HEK293T (cell line): Measurements from ENCODE around the gene GAS2L2.

Source experiments
- CTCF ChIA-PET: fragments of 350-600 bp; formaldehyde crosslinking; extraction: SDS; loops from one replicate; lab custom pipeline; 2021; ENCODE audit warnings: antibody characterized with exemption, inconsistent platforms; lab: Yijun Ruan, JAX
- POLR2A ChIA-PET: fragments of 350-600 bp; formaldehyde crosslinking; extraction: SDS; loops from one replicate; lab custom pipeline; 2020; ENCODE audit warnings: antibody characterized with exemption, inconsistent platforms; lab: Yijun Ruan, JAX
- DNase-seq: peaks from one replicate; pipeline ENCODE4 v3.0.0; 2012; ENCODE audit warnings: mixed read lengths; ENCODE audit errors: extremely low spot score
- ARNT ChIP-seq: fragments of 450-650 bp; IDR thresholded peaks from 2 replicates; pipeline ENCODE4 v1.6.1; 2017; ENCODE audit warnings: mild to moderate bottlenecking
- BHLHE40 ChIP-seq: fragments of 450-650 bp; IDR thresholded peaks from 2 replicates; pipeline ENCODE4 v1.6.1; 2016; ENCODE audit warnings: mild to moderate bottlenecking, moderate library complexity, borderline replicate concordance
- CTBP1 ChIP-seq: fragments of 450-650 bp; IDR thresholded peaks from 2 replicates; pipeline ENCODE4 v1.6.1; 2016; ENCODE audit warnings: borderline replicate concordance
- ELF4 ChIP-seq: fragments of 450-650 bp; IDR thresholded peaks from 2 replicates; pipeline ENCODE4 v1.6.1; 2017; ENCODE audit warnings: antibody characterized with exemption
- FOXA1 ChIP-seq: fragments of 450-650 bp; IDR thresholded peaks from 2 replicates; pipeline ENCODE4 v1.6.1; 2016; ENCODE audit warnings: mild to moderate bottlenecking
- FOXK2 ChIP-seq: fragments of 450-650 bp; IDR thresholded peaks from 2 replicates; pipeline ENCODE4 v1.6.1; 2016; ENCODE audit warnings: mild to moderate bottlenecking
- FOXM1 ChIP-seq: fragments of 450-650 bp; IDR thresholded peaks from 2 replicates; pipeline ENCODE4 v1.6.1; 2017; ENCODE audit warnings: mild to moderate bottlenecking, borderline replicate concordance
- HDGF ChIP-seq: fragments of 450-650 bp; IDR thresholded peaks from 2 replicates; pipeline ENCODE4 v1.6.1; 2017; ENCODE audit warnings: antibody characterized with exemption, borderline replicate concordance
- L3MBTL2 ChIP-seq: fragments of 450-650 bp; conservative IDR thresholded peaks from 2 replicates; pipeline ENCODE4 v1.6.1; 2016; ENCODE audit warnings: mild to moderate bottlenecking
- LEF1 ChIP-seq: fragments of 450-650 bp; IDR thresholded peaks from 2 replicates; pipeline ENCODE4 v1.6.1; 2017; ENCODE audit warnings: mild to moderate bottlenecking, borderline replicate concordance
- NFRKB ChIP-seq: fragments of 450-650 bp; IDR thresholded peaks from 2 replicates; pipeline ENCODE4 v1.6.1; 2016; ENCODE audit warnings: mild to moderate bottlenecking, moderate library complexity
- PKNOX1 ChIP-seq: fragments of 450-650 bp; IDR thresholded peaks from 2 replicates; pipeline ENCODE4 v1.6.1; 2016
- SP1 ChIP-seq: fragments of 450-650 bp; IDR thresholded peaks from 2 replicates; pipeline ENCODE4 v1.6.1; 2017
- SUZ12 ChIP-seq: fragments of 450-650 bp; IDR thresholded peaks from 2 replicates; pipeline ENCODE4 v1.6.1; 2016; ENCODE audit warnings: mild to moderate bottlenecking
- TARDBP ChIP-seq: fragments of 450-650 bp; IDR thresholded peaks from 2 replicates; pipeline ENCODE4 v1.6.1; 2016
- ZNF384 ChIP-seq: fragments of 450-650 bp; IDR thresholded peaks from 2 replicates; pipeline ENCODE4 v1.6.1; 2016

Gene GAS2L2

DNA sequence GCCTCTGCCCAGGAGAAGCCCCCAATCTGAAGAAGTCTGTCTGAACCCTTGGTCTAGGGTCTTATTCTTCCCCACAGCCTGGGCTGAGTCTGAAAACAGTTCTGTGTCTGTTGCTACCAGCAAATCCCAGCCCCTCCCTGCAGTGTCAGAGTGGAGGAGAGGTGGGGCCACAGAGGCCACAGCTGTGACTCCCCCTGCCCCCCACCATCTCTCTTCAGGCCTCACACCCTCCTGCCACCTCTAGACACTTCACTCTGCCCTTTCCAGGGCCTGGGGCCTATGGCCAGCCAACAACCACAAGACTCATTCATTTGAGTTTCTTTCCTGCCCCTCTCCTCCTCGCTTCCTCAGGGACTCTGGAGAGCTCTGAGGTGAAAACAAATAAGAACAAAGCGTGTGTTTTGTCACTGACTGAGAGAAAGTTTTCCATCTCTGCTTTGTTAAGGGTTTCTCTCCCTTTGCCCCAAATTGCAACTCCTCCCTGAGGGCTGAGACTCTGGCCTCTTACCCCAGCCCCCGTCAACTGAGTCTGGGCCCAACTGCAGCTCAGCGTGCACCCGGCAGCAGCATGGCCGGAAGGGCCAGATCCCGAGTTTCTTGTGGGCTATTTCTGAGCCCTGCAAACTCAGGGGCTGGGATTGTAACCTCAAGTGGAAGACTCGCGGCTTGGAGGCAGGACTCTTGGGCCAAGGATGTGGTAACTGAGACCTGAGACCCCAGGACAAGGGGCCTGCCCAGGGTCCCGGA, 20.8 kb upstream of the GAS2L2 start:
- TF ChIP-seq ZNF384 (no peak), CTBP1 (no peak), FOXA1 (no peak), ELF4 (no peak), LEF1 (no peak), L3MBTL2 (no peak), BHLHE40 (no peak), NFRKB (no peak), FOXK2 (no peak), HDGF (no peak), TARDBP (no peak), ARNT (no peak)
- DNase-seq: no peak
- CTCF ChIA-PET: interaction anchor here (0.7 to 1.0 kb wide), 2 partner anchors 9 to 10 kb away, joined by 3 to 6 read pairs; no protein-coding TSS in a partner anchor
- POLR2A ChIA-PET: interaction anchor here (0.8 kb wide), 1 partner anchor 35 kb away, joined by 4 read pairs; the partner anchor contains the start of gene TAF15

- POLR2A ChIA-PET: no interaction called here
- TF ChIP-seq ELF4 (no peak), FOXK2 (no peak), CTBP1 (no peak), LEF1 (no peak), HDGF (no peak), SUZ12 (no peak), FOXM1 (no peak), TARDBP (no peak), ARNT (no peak), PKNOX1 (no peak), FOXA1 (no peak), BHLHE40 (no peak), L3MBTL2 (no peak), SP1 (no peak), NFRKB (no peak), ZNF384 (no peak)
- CTCF ChIA-PET: no interaction called here
- no peak for DNase-seq
These were observed 20.1 kb upstream of the GAS2L2 start for GRCh38 chr17:35773129-35773528.

GRCh38 chr17:35769895-35770486, 17.0 kb upstream of the GAS2L2 start:
- CTCF ChIA-PET: interaction anchor here (0.6 to 1.7 kb wide), 4 partner anchors 12 to 28 kb away, joined by 3 to 7 read pairs (median 4); no protein-coding TSS in a partner anchor
- POLR2A ChIA-PET: interaction anchor here (2.2 kb wide), 1 partner anchor 39 kb away, joined by 11 read pairs; the partner anchor contains the start of gene TAF15
- TF ChIP-seq FOXK2: no peak
- TF ChIP-seq FOXM1: no peak
- no peak for TF ChIP-seq NFRKB
- no peak for TF ChIP-seq SUZ12
- TF ChIP-seq BHLHE40: no peak
- TF ChIP-seq SP1: no peak
- no peak for TF ChIP-seq HDGF
- no peak for TF ChIP-seq ELF4
- no peak for TF ChIP-seq CTBP1
- TF ChIP-seq L3MBTL2: no peak

DNA sequence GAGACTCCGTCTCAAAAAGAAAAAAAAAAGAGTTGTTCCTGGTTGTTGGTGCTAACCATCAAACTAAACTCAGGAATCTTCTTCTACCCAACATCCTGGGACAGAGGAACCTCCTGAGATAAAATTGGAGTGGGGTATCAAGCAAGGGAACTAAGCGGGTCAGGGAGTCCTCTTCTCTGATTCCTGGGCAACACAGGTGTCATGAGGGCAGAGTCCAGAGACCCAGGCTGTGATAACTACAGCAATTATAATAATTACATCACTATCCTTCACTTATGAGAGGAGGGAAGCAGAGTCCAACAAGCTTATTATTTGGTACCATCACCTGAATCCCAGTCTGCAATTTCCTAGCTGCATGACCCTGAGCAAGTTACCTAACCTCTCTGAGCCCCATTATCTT, 15.8 kb upstream of the GAS2L2 start:
- POLR2A ChIA-PET: interaction anchor here (6.2 kb wide), 1 partner anchor 41 kb away, joined by 104 read pairs; the partner anchor contains the start of gene TAF15
- TF ChIP-seq ELF4 (no peak), SUZ12 (no peak), PKNOX1 (no peak), ZNF384 (no peak), LEF1 (no peak), BHLHE40 (no peak), FOXA1 (no peak), ARNT (no peak), L3MBTL2 (no peak), CTBP1 (no peak), TARDBP (no peak), NFRKB (no peak)
- no peak for DNase-seq
- CTCF ChIA-PET: interaction anchor here (1.0 kb wide), 1 partner anchor 29 kb away, joined by 3 read pairs; no protein-coding TSS in a partner anchor

More at GRCh38 chr17:35769895-35770486, 17.0 kb upstream of the GAS2L2 start:
- no peak for DNase-seq

GRCh38 chr17:35766903-35767510, 14.0 kb upstream of the GAS2L2 start:
- no peak for DNase-seq
- no peak for TF ChIP-seq CTBP1
- TF ChIP-seq SUZ12: no peak
- TF ChIP-seq SP1: no peak
- TF ChIP-seq FOXK2: no peak
- TF ChIP-seq ARNT: no peak
- TF ChIP-seq LEF1: no peak
- TF ChIP-seq ELF4: no peak
- TF ChIP-seq FOXM1: no peak
- ChIA-PET CTCF (interaction anchor here (0.6 to 1.4 kb wide), 3 partner anchors 19 to 779 kb away, joined by 3 to 8 read pairs (median 3); no protein-coding TSS in a partner anchor), POLR2A (interaction anchor here (6.2 kb wide), 1 partner anchor 43 kb away, joined by 104 read pairs; the partner anchor contains the start of gene TAF15)

DNA sequence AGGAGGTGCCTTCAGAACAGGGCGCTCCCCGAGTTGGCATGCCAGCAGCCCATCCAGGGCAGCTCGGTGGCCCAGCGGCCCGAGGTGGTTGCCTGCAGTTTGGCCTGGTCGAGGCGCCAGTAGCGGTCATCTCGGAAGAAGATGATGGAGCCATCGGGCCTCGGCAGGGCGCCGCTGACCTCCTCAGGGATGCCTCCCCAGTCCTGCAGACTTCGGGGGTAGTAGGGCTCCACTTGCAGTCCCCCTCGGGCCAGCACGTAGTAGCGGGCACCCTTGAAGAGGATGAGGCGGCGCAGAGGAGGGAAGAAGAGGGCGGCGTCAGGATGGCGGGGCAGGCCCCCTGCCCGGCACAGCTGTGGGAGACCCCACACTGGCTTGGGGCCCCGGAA, 13.4 kb upstream of the GAS2L2 start:
- ChIA-PET POLR2A (interaction anchor here (6.2 kb wide), 1 partner anchor 43 kb away, joined by 104 read pairs; the partner anchor contains the start of gene TAF15), CTCF (interaction anchor here (0.6 to 1.4 kb wide), 2 partner anchors 38 to 780 kb away, joined by 3 to 8 read pairs; no protein-coding TSS in a partner anchor)
- no peak for TF ChIP-seq L3MBTL2
- TF ChIP-seq TARDBP: no peak
- no peak for DNase-seq
